ENCODE results near the gene C1QTNF8. TPM values are rescaled to one million over a fixed set of nuclear protein-coding genes. Genes with fewer than 3 reads are reported as not detected.

C1QTNF8 gene
- total and polyA plus RNA-seq, 2 donors (not counting 1 experiment from before 2014, with no cell fraction given): not detected

GRCh38 chr16:1109648-1110047 is 13.6 kb upstream of the C1QTNF8 start:
- ChIA-PET POLR2A (no interaction called here), CTCF (no interaction called here)
- H3K27me3 Mint-ChIP-seq: peaks cover 11% of the 10 kb centered on the region
- Histone ChIP-seq H3K27me3 (replicated peaks in 1 of 4; ENCODE audit: control extremely low read depth in 1 of 4, control insufficient read depth in 3 of 4, insufficient read depth in 4 of 4, low read length in 3 of 4) (peaks cover 0 to 18% (median 0%) of the 10 kb centered on the region in 4 experiments), H3K9ac (ENCODE audit: low read length) (no peak overlapping the region), H3K79me2 (ENCODE audit: control insufficient read depth, insufficient read depth, low read length) (no peaks in the 10 kb centered on the region), H3K36me3 (replicated peaks in 1 of 2; ENCODE audit: control extremely low read depth in 1 of 2, control insufficient read depth in 1 of 2, extremely low read depth in 1 of 2, insufficient read depth in 2 of 2, low read length in 1 of 2) (no peaks in the 10 kb centered on the region), H3K9me3 (ENCODE audit: control extremely low read depth in 1 of 3, control insufficient read depth in 2 of 3, insufficient read depth in 1 of 3, low read length in 2 of 3) (peaks cover 0 to 5% (median 0%) of the 10 kb centered on the region in 3 donors), H3K27ac (ENCODE audit: low read length in 2 of 2) (no peak overlapping the region), H2AFZ (ENCODE audit: insufficient read depth, low read depth, low read length, poor library complexity, severe bottlenecking) (no peak overlapping the region), H3K4me1 (ENCODE audit: control insufficient read depth in 2 of 2, insufficient read depth in 2 of 2, low read length in 2 of 2) (peaks cover 0 to 3% of the 10 kb centered on the region in 2 donors), H4K20me1 (ENCODE audit: control insufficient read depth, insufficient read depth, low read length, poor library complexity, severe bottlenecking) (no peaks in the 10 kb centered on the region), H3K4me3 (ENCODE audit: control extremely low read depth in 1 of 5, extremely low read depth in 1 of 5, insufficient read depth in 1 of 5, low read depth in 2 of 5, low read length in 4 of 5) (no peak overlapping the region), H3K4me2 (replicated peaks; ENCODE audit: low read depth, low read length, poor library complexity, severe bottlenecking) (no peak overlapping the region)
- intact Hi-C loops (cut with micrococcal nuclease): no loop called here
- H3K9me3 Mint-ChIP-seq (ENCODE audit: insufficient read depth): no peaks in the 10 kb centered on the region
- DNase-seq (no peak), ATAC-seq (ENCODE audit: low read depth) (no peak)
- no peak overlapping the region for H3K4me3 Mint-ChIP-seq
- no peaks in the 10 kb centered on the region for H3K4me1 Mint-ChIP-seq
- H3K27ac Mint-ChIP-seq: no peak overlapping the region
- 32% methylated on average over 12 of the region's 19 CpGs for WGBS (ENCODE audit: insufficient coverage)
- TF ChIP-seq EZH2 (IDR thresholded peaks at IDR 0.05; ENCODE audit: borderline replicate concordance, insufficient read depth, low read depth, low read length, poor library complexity, severe bottlenecking): no peak
- no peak for TF ChIP-seq CTCF (IDR thresholded peaks at IDR 0.05)

- CTCF ChIA-PET: no interaction called here
- H3K9me3 ChIP-seq (ENCODE audit: control extremely low read depth in 1 of 3, control insufficient read depth in 2 of 3, insufficient read depth in 1 of 3, low read length in 2 of 3): peaks cover 0 to 5% (median 0%) of the 10 kb centered on the region in 3 donors
- Mint-ChIP-seq H3K9me3 (ENCODE audit: insufficient read depth) (no peaks in the 10 kb centered on the region), H3K27me3 (peaks cover 15% of the 10 kb centered on the region), H3K4me3 (no peak overlapping the region), H3K4me1 (no peaks in the 10 kb centered on the region), H3K27ac (no peak overlapping the region)
- H3K4me3 ChIP-seq (ENCODE audit: control extremely low read depth in 1 of 5, extremely low read depth in 1 of 5, insufficient read depth in 1 of 5, low read depth in 2 of 5, low read length in 4 of 5): no peak overlapping the region
- ATAC-seq (ENCODE audit: low read depth) (no peak), DNase-seq (no peak)
- 60% methylated on average over 41 of the region's 42 CpGs for WGBS (ENCODE audit: insufficient coverage)
- TF ChIP-seq CTCF (IDR thresholded peaks at IDR 0.05) (no peak), EZH2 (IDR thresholded peaks at IDR 0.05; ENCODE audit: borderline replicate concordance, insufficient read depth, low read depth, low read length, poor library complexity, severe bottlenecking) (no peak)
- no peaks in the 10 kb centered on the region for H3K36me3 ChIP-seq (replicated peaks in 1 of 2; ENCODE audit: control extremely low read depth in 1 of 2, control insufficient read depth in 1 of 2, extremely low read depth in 1 of 2, insufficient read depth in 2 of 2, low read length in 1 of 2)
- H4K20me1 ChIP-seq (ENCODE audit: control insufficient read depth, insufficient read depth, low read length, poor library complexity, severe bottlenecking): no peaks in the 10 kb centered on the region
- intact Hi-C loops (cut with micrococcal nuclease): no loop called here
- H3K27ac ChIP-seq (ENCODE audit: low read length in 2 of 2): no peak overlapping the region
- peaks cover under 1 to 3% of the 10 kb centered on the region in 2 donors for H3K4me1 ChIP-seq (ENCODE audit: control insufficient read depth in 2 of 2, insufficient read depth in 2 of 2, low read length in 2 of 2)
- H3K27me3 ChIP-seq (replicated peaks in 1 of 4; ENCODE audit: control extremely low read depth in 1 of 4, control insufficient read depth in 3 of 4, insufficient read depth in 4 of 4, low read length in 3 of 4): peaks cover 0 to 29% (median 2%) of the 10 kb centered on the region in 4 experiments
- H3K4me2 ChIP-seq (replicated peaks; ENCODE audit: low read depth, low read length, poor library complexity, severe bottlenecking): no peak overlapping the region
- POLR2A ChIA-PET: interaction anchor here (0.6 kb wide), 1 partner anchor 27 kb away, joined by 8 read pairs; no protein-coding TSS in a partner anchor
- no peak overlapping the region for H2AFZ ChIP-seq (ENCODE audit: insufficient read depth, low read depth, low read length, poor library complexity, severe bottlenecking)
- no peaks in the 10 kb centered on the region for H3K79me2 ChIP-seq (ENCODE audit: control insufficient read depth, insufficient read depth, low read length)
- H3K9ac ChIP-seq (ENCODE audit: low read length): no peak overlapping the region
Measured at GRCh38 chr16:1108299-1109252, 12.5 kb upstream of the C1QTNF8 start.

All from B cell (primary cell).